ENCODE results near the gene HPN. TPM values are rescaled to one million over a fixed set of nuclear protein-coding genes. Genes with fewer than 3 reads are reported as not detected.

Gene HPN
- total RNA-seq, 1 donor from 2014 or later, result 0.30 TPM

GRCh38 chr19:35106291-35106583, 64.7 kb downstream of the HPN start:
- no peaks in the 10 kb centered on the region for H3K36me3 Mint-ChIP-seq
- Histone ChIP-seq H3F3A (ENCODE audit: low read depth) (peaks cover 7% of the 10 kb centered on the region), H3K4me3 (no peak overlapping the region), H3K27me3 (no peaks in the 10 kb centered on the region), H3K79me2 (ENCODE audit: low read depth) (no peaks in the 10 kb centered on the region), H3K27ac (no peak overlapping the region), H3K9me3 (ENCODE audit: low read depth) (no peaks in the 10 kb centered on the region), H4K20me1 (ENCODE audit: low read depth) (no peaks in the 10 kb centered on the region), H3K36me3 (no peaks in the 10 kb centered on the region), H2AFZ (replicated peaks) (no peak overlapping the region), H3K4me1 (peaks cover 4% of the 10 kb centered on the region), H3K4me2 (no peak overlapping the region), H3K9ac (no peak overlapping the region)
- DNase-seq (ENCODE audit: low spot score), result no peak
- H3K9me3 Mint-ChIP-seq, result peaks cover 3% of the 10 kb centered on the region
- no peak for TF ChIP-seq EZH2phosphoT487 (IDR thresholded peaks at IDR 0.05)
- TF ChIP-seq EZH2 (IDR thresholded peaks at IDR 0.05), result no peak
- TF ChIP-seq CTCF (IDR thresholded peaks at IDR 0.05), result no peak
- peaks cover 6% of the 10 kb centered on the region for H3K27me3 Mint-ChIP-seq (ENCODE audit: insufficient read depth, low read depth)
- peaks cover 8% of the 10 kb centered on the region for H3K4me1 Mint-ChIP-seq
- no peak overlapping the region for H3K4me3 Mint-ChIP-seq
- H3K27ac Mint-ChIP-seq, result no peak overlapping the region

GRCh38 chr19:35106898-35107541, 65.5 kb downstream of the HPN start:
- Histone ChIP-seq H3K9ac (no peak overlapping the region), H3K4me1 (peaks cover 4% of the 10 kb centered on the region), H3K27me3 (no peaks in the 10 kb centered on the region), H4K20me1 (ENCODE audit: low read depth) (no peaks in the 10 kb centered on the region), H3F3A (ENCODE audit: low read depth) (peaks cover 7% of the 10 kb centered on the region), H3K4me2 (no peak overlapping the region), H3K36me3 (no peaks in the 10 kb centered on the region), H3K27ac (no peak overlapping the region), H3K79me2 (ENCODE audit: low read depth) (no peaks in the 10 kb centered on the region), H2AFZ (replicated peaks) (no peak overlapping the region), H3K4me3 (no peak overlapping the region), H3K9me3 (ENCODE audit: low read depth) (no peaks in the 10 kb centered on the region)
- no peaks in the 10 kb centered on the region for H3K36me3 Mint-ChIP-seq
- H3K27ac Mint-ChIP-seq, result no peak overlapping the region
- H3K4me3 Mint-ChIP-seq, result no peak overlapping the region
- no peak for DNase-seq (ENCODE audit: low spot score)
- TF ChIP-seq CTCF (IDR thresholded peaks at IDR 0.05) (no peak), EZH2phosphoT487 (IDR thresholded peaks at IDR 0.05) (no peak), EZH2 (IDR thresholded peaks at IDR 0.05) (no peak)
- peaks cover 6% of the 10 kb centered on the region for H3K27me3 Mint-ChIP-seq (ENCODE audit: insufficient read depth, low read depth)
- H3K4me1 Mint-ChIP-seq, result peaks cover 8% of the 10 kb centered on the region
- H3K9me3 Mint-ChIP-seq, result peaks cover 3% of the 10 kb centered on the region

- Mint-ChIP-seq H3K27me3 (ENCODE audit: insufficient read depth, low read depth) (peaks cover 6% of the 10 kb centered on the region), H3K9me3 (peaks cover 3% of the 10 kb centered on the region), H3K4me1 (peaks cover 8% of the 10 kb centered on the region), H3K27ac (no peak overlapping the region), H3K4me3 (no peak overlapping the region), H3K36me3 (no peaks in the 10 kb centered on the region)
- Histone ChIP-seq H3K79me2 (ENCODE audit: low read depth) (no peaks in the 10 kb centered on the region), H3F3A (ENCODE audit: low read depth) (peaks cover 7% of the 10 kb centered on the region), H3K27me3 (no peaks in the 10 kb centered on the region), H3K9ac (no peak overlapping the region), H3K4me2 (no peak overlapping the region), H3K9me3 (ENCODE audit: low read depth) (no peaks in the 10 kb centered on the region), H3K27ac (no peak overlapping the region), H2AFZ (replicated peaks) (no peak overlapping the region), H3K4me3 (no peak overlapping the region), H4K20me1 (ENCODE audit: low read depth) (no peaks in the 10 kb centered on the region), H3K36me3 (no peaks in the 10 kb centered on the region), H3K4me1 (peaks cover 4% of the 10 kb centered on the region)
- TF ChIP-seq EZH2 (IDR thresholded peaks at IDR 0.05) (no peak), CTCF (IDR thresholded peaks at IDR 0.05) (no peak), EZH2phosphoT487 (IDR thresholded peaks at IDR 0.05) (no peak)
- DNase-seq (ENCODE audit: low spot score), result no peak
Observed at GRCh38 chr19:35107545-35107944, 66.0 kb downstream of the HPN start.

Measured in neural progenitor cell (in vitro differentiated cells).